GM21619 (cell line): Measurements from ENCODE around the gene ITLN2.
"Not testable (repeated sequence)": the region's sequence is repeated elsewhere in the genome, so short reads cannot be mapped to it uniquely, and the experiment has no call there.

Experiments used
- ATAC-seq: cut with Tn5 transposase; IDR thresholded peaks from one replicate; pipeline ENCODE4 v1.9.1; 2021; ENCODE audit not compliant: unreplicated experiment

ITLN2 gene

GRCh38 chr1:160956966-160957365 lies 2.4 kb upstream of the ITLN2 start:
- ATAC-seq = no peak

- ATAC-seq = no peak
Observed at GRCh38 chr1:160953030-160953429, 1.6 kb downstream of the ITLN2 start.

GRCh38 chr1:160952129-160952510 lies 2.5 kb downstream of the ITLN2 start:
- no peak for ATAC-seq

GRCh38 chr1:160951443-160952128 lies 3.0 kb downstream of the ITLN2 start:
- ATAC-seq = peak; percentile 64

- ATAC-seq = no peak
Observed at GRCh38 chr1:160950657-160951056, 4.0 kb downstream of the ITLN2 start.

GRCh38 chr1:160949881-160950280 lies 4.7 kb downstream of the ITLN2 start:
- no peak for ATAC-seq

GRCh38 chr1:160949216-160949880 lies 5.3 kb downstream of the ITLN2 start:
- ATAC-seq = not testable (repeated sequence)

GRCh38 chr1:160947174-160947759 lies 7.3 kb downstream of the ITLN2 start:
- ATAC-seq = not testable (repeated sequence)

- ATAC-seq = not testable (repeated sequence)
Observed at GRCh38 chr1:160945881-160946280, 8.7 kb downstream of the ITLN2 start.

- ATAC-seq = no peak
Observed at GRCh38 chr1:160945079-160945478, 9.5 kb downstream of the ITLN2 start.

GRCh38 chr1:160942926-160943325 lies 11.7 kb downstream of the ITLN2 start:
- no peak for ATAC-seq

GRCh38 chr1:160936666-160937065 lies 17.9 kb downstream of the ITLN2 start:
- not testable (repeated sequence) for ATAC-seq

- no peak for ATAC-seq
Observed at GRCh38 chr1:160935527-160936258, 18.9 kb downstream of the ITLN2 start.

GRCh38 chr1:160933305-160933704 lies 21.3 kb downstream of the ITLN2 start:
- ATAC-seq = not testable (repeated sequence)

- ATAC-seq = no peak
Observed at GRCh38 chr1:160925652-160926244, 28.9 kb downstream of the ITLN2 start.

- ATAC-seq = no peak
Observed at GRCh38 chr1:160924791-160925651, 29.6 kb downstream of the ITLN2 start.

GRCh38 chr1:160916666-160917065 lies 37.9 kb downstream of the ITLN2 start:
- no peak for ATAC-seq

- ATAC-seq = not testable (repeated sequence)
Observed at GRCh38 chr1:160913229-160913628, 41.4 kb downstream of the ITLN2 start.

- no peak for ATAC-seq
Observed at GRCh38 chr1:160911925-160912324, 42.7 kb downstream of the ITLN2 start.

- ATAC-seq = no peak
Observed at GRCh38 chr1:160911441-160911840, 43.2 kb downstream of the ITLN2 start.
